ENCODE data around the gene ADAMTS2.

DNA sequence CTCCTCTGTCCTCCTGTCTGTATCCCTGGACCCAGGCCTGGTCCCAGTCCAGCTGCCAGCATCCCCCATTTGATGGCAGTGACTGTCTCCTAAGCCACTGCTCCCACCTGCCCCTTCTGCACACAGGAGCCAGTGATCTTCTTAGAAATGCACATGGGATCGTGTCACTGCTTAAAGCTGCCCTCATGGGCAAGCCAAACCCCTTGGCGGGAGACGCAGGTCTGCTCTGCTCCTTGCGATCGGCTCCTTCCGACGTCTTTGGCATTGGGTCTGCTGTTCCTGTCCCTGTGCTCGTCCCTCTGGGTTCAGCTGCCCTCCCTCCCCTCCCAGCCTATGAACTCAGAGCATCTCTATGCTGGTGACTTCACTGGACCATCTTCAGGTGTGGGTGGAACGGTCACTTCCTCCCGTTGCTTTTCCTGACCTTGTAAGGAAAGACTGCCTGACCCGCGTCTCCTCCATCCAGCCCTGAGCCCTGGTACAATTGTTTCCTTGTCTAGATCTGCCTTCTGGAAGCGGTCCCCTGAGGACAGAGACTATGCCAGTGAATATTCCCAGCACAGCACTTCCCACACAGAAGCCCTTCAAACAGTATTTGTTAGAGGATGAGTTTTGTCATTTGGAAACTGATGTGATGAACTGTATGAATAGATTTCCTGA lies 168.6 kb downstream of the ADAMTS2 start:
- TF ChIP-seq EZH2 (IDR thresholded peaks at IDR 0.05; ENCODE audit: insufficient read depth, poor library complexity, severe bottlenecking), result no peak
- no peak for TF ChIP-seq EZH2phosphoT487 (IDR thresholded peaks at IDR 0.05; ENCODE audit: insufficient read depth, low read depth)
